GM21723 (cell line): ENCODE measurements around the gene LCA5.
"Not testable (repeated sequence)": the region's sequence is repeated elsewhere in the genome, so short reads cannot be mapped to it uniquely, and the experiment has no call there.

ENCODE experiments used
- ATAC-seq: cut with Tn5 transposase; IDR thresholded peaks from one replicate; pipeline ENCODE4 v1.9.1; 2021; ENCODE audit warnings: mild to moderate bottlenecking, moderate library complexity; ENCODE audit not compliant: unreplicated experiment

LCA5 gene

GRCh38 chr6:79538106-79538971 lies 1.1 kb upstream of the LCA5 start:
- ATAC-seq = no peak

GRCh38 chr6:79536585-79536953 lies 661 bp downstream of the LCA5 start:
- no peak for ATAC-seq

- not testable (repeated sequence) for ATAC-seq
Measured at GRCh38 chr6:79529567-79529966, 7.7 kb downstream of the LCA5 start.

GRCh38 chr6:79526897-79527296 lies 10.3 kb downstream of the LCA5 start:
- no peak for ATAC-seq

- ATAC-seq = no peak
Measured at GRCh38 chr6:79525272-79526100, 11.7 kb downstream of the LCA5 start.

GRCh38 chr6:79524065-79524464 lies 13.2 kb downstream of the LCA5 start:
- ATAC-seq = no peak

GRCh38 chr6:79522609-79523008 lies 14.6 kb downstream of the LCA5 start:
- no peak for ATAC-seq

GRCh38 chr6:79520534-79520933 lies 16.7 kb downstream of the LCA5 start:
- ATAC-seq = no peak

- no peak for ATAC-seq
Measured at GRCh38 chr6:79518842-79519241, 18.4 kb downstream of the LCA5 start.

- ATAC-seq = no peak
Measured at GRCh38 chr6:79515436-79515835, 21.8 kb downstream of the LCA5 start.

- ATAC-seq = no peak
Measured at GRCh38 chr6:79513111-79513510, 24.1 kb downstream of the LCA5 start.

GRCh38 chr6:79512014-79512413 lies 25.2 kb downstream of the LCA5 start:
- ATAC-seq = no peak

GRCh38 chr6:79510707-79511106 lies 26.5 kb downstream of the LCA5 start:
- no peak for ATAC-seq

GRCh38 chr6:79506251-79506650 lies 31.0 kb downstream of the LCA5 start:
- no peak for ATAC-seq

- no peak for ATAC-seq
Measured at GRCh38 chr6:79504372-79504771, 32.9 kb downstream of the LCA5 start.

- no peak for ATAC-seq
Measured at GRCh38 chr6:79498842-79499241, 38.4 kb downstream of the LCA5 start.

- ATAC-seq = no peak
Measured at GRCh38 chr6:79495246-79495645, 42.0 kb downstream of the LCA5 start.

- no peak for ATAC-seq
Measured at GRCh38 chr6:79494841-79495240, 42.4 kb downstream of the LCA5 start.

- no peak for ATAC-seq
Measured at GRCh38 chr6:79470728-79471127, 66.5 kb downstream of the LCA5 start.

- ATAC-seq = no peak
Measured at GRCh38 chr6:79469376-79470246, 67.6 kb downstream of the LCA5 start.

- ATAC-seq = no peak
Measured at GRCh38 chr6:79468587-79468986, 68.6 kb downstream of the LCA5 start.
